OCI-LY1 (cell line): ENCODE results near the gene ABCF1.

Experiments used
- EZH2 ChIP-seq: fragments of 200-600 bp; sonication (generic), shearing (Covaris generic); IDR thresholded peaks from 2 replicates; pipeline ENCODE4 v1.8.0; 2017; ENCODE audit warnings: borderline replicate concordance, mixed run types, mild to moderate bottlenecking, antibody characterized with exemption, low read length, moderate library complexity, mixed read lengths
- TF ChIP-seq, protein P1 (sequence below): fragments of 200-600 bp; sonication (generic), shearing (Covaris generic); IDR thresholded peaks from 2 replicates; pipeline ENCODE4 v1.5.1; 2017; ENCODE audit warnings: mild to moderate bottlenecking, antibody characterized with exemption, low read length, moderate library complexity, mixed read lengths

DNA sequence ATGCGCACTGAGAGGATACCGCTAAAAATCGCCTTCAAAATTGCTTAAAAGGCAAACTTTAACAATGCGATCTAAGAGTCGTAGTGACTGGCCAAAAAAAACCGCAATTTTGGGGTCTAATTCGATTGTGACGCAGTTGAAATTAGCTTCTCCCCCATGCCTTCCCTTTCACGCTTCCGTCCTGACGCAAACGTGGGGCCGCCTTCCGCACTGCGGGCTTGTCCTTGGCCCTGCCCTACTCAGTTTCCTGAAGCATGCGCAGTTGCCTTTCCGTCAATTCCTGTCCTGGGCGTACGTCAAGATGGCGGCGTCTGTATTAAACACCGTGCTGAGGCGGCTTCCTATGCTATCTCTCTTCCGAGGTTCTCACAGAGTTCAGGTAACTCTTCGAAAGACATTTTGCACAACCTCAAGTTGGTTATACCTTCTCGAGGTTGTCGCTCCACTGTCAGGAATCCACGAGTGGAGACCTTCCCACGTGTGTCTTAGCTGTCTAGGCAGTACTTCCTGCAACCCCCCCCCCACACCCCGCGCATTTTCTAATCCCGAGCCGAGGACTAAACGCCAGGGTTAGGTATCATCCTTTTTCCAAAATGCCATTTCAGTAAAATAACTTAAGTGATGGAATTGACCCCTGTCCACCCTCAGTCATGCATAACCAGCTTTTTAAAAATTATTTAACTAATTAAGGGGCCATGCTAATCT lies 46.5 kb downstream of the ABCF1 start, which contains the start of gene MRPS18B:
- TF ChIP-seq, protein P1, sequence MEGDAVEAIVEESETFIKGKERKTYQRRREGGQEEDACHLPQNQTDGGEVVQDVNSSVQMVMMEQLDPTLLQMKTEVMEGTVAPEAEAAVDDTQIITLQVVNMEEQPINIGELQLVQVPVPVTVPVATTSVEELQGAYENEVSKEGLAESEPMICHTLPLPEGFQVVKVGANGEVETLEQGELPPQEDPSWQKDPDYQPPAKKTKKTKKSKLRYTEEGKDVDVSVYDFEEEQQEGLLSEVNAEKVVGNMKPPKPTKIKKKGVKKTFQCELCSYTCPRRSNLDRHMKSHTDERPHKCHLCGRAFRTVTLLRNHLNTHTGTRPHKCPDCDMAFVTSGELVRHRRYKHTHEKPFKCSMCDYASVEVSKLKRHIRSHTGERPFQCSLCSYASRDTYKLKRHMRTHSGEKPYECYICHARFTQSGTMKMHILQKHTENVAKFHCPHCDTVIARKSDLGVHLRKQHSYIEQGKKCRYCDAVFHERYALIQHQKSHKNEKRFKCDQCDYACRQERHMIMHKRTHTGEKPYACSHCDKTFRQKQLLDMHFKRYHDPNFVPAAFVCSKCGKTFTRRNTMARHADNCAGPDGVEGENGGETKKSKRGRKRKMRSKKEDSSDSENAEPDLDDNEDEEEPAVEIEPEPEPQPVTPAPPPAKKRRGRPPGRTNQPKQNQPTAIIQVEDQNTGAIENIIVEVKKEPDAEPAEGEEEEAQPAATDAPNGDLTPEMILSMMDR: no peak
- no peak for TF ChIP-seq EZH2
